PC-3 (cell line): Measurements from ENCODE around the gene RPL22. TPM values are rescaled to one million over a fixed set of nuclear protein-coding genes. Genes with fewer than 3 reads are reported as not detected.
"Not testable (repeated sequence)": the region's sequence is repeated elsewhere in the genome, so short reads cannot be mapped to it uniquely, and the experiment has no call there.

Experiments
- ATAC-seq: fragments of 200-7000 bp; cut with Tn5 transposase; 2 replicates; pipeline ENCODE4 v1.9.1; 2020; ENCODE audit warnings: mild to moderate bottlenecking, moderate library complexity
- BruUV-seq: library from RNA; stranded (reverse); fragments of 400-500 nt; replicated peaks from 2 replicates; lab custom pipeline; 2021; lab: Mats Ljungman, UMichigan
- CTCF ChIA-PET: fragments of 300-600 bp; sonication (Branson Sonifier 250); formaldehyde crosslinking; loops from one replicate; lab custom pipeline; 2022; ENCODE audit warnings: antibody characterized with exemption; lab: Charles Lee
- POLR2A ChIA-PET: fragments of 300-600 bp; sonication (Branson Sonifier 250); formaldehyde crosslinking; loops from one replicate; lab custom pipeline; 2022; ENCODE audit warnings: antibody characterized with exemption; ENCODE audit not compliant: unreplicated experiment; lab: Charles Lee
- DNase-seq: peaks from one replicate; pipeline ENCODE4 v3.0.0-alpha.2; 2015
- H2AFZ ChIP-seq: fragments of 300-600 bp; sonication (generic); 2 replicates; pipeline ENCODE4 v1.6.0; 2016; ENCODE audit warnings: antibody characterized with exemption, low read length
- H3F3A ChIP-seq: fragments of 300-600 bp; sonication (generic); one replicate; pipeline ENCODE4 v1.6.0; 2017; ENCODE audit warnings: antibody characterized with exemption, low read length, control low read depth, mild to moderate bottlenecking; ENCODE audit not compliant: unreplicated experiment
- H3K27ac ChIP-seq: fragments of 300-600 bp; sonication (generic); 2 replicates; pipeline ENCODE4 v1.5.1; 2016; ENCODE audit warnings: mild to moderate bottlenecking, low read length
- H3K27me3 ChIP-seq: fragments of 300-600 bp; sonication (generic); 2 replicates; pipeline ENCODE4 v1.6.1; 2016; ENCODE audit warnings: low read length, mixed read lengths
- H3K36me3 ChIP-seq: fragments of 300-600 bp; sonication (generic); 2 replicates; pipeline ENCODE4 v1.6.1; 2016; ENCODE audit warnings: low read depth, mixed run types, low read length, mixed read lengths
- H3K4me1 ChIP-seq: fragments of 300-600 bp; sonication (generic); 2 replicates; pipeline ENCODE4 v1.5.1; 2016; ENCODE audit warnings: low read length; ENCODE audit not compliant: insufficient read depth
- H3K4me2 ChIP-seq: fragments of 300-600 bp; sonication (generic); 2 replicates; pipeline ENCODE4 v1.6.0; 2016; ENCODE audit warnings: low read length
- H3K4me3 ChIP-seq: fragments of 300-600 bp; sonication (generic); 2 replicates; pipeline ENCODE4 v1.5.1; 2016; ENCODE audit warnings: mild to moderate bottlenecking, low read length, mixed read lengths
- H3K79me2 ChIP-seq: fragments of 300-600 bp; sonication (generic); 2 replicates; pipeline ENCODE4 v1.6.1; 2017; ENCODE audit warnings: low read length, mixed read lengths
- H3K9ac ChIP-seq: fragments of 300-600 bp; sonication (generic); 2 replicates; pipeline ENCODE4 v1.6.0; 2016; ENCODE audit warnings: mild to moderate bottlenecking, low read length
- H3K9me2 ChIP-seq: fragments of 300-600 bp; sonication (generic); replicated peaks from 2 replicates; pipeline ENCODE4 v1.6.1; 2016; ENCODE audit warnings: mixed run types, low read length, mixed read lengths
- H3K9me3 ChIP-seq: fragments of 300-600 bp; sonication (generic); 2 replicates; pipeline ENCODE4 v1.6.1; 2016; ENCODE audit warnings: low read length, mixed read lengths
- H4K20me1 ChIP-seq: fragments of 300-600 bp; sonication (generic); 2 replicates; pipeline ENCODE4 v1.6.1; 2016; ENCODE audit warnings: low read length, mixed read lengths
- EZH2 ChIP-seq: fragments of 300-600 bp; sonication (generic); IDR thresholded peaks from one replicate; pipeline ENCODE4 v1.6.1; 2017; ENCODE audit warnings: antibody characterized with exemption, mild to moderate bottlenecking, low read length; ENCODE audit not compliant: unreplicated experiment
- EZH2phosphoT487 ChIP-seq: fragments of 300-600 bp; sonication (generic); IDR thresholded peaks from 2 replicates; pipeline ENCODE4 v1.6.1; 2018; ENCODE audit warnings: mild to moderate bottlenecking, antibody characterized with exemption, low read length, borderline replicate concordance
- intact Hi-C: fragments of 100-400 bp; cut with micrococcal nuclease; formaldehyde crosslinking; loops from 2 replicates; pipeline ENCODE4 v1.9.0; 2023
- total RNA-seq: library from RNA; depleted of rRNA; stranded (reverse); fragments of >200 nt; gene quantifications from 2 replicates; pipeline ENCODE4 v1.2.3, GENCODE V29; 2014
- TF ChIP-seq, protein P1 (sequence below): fragments of 300-600 bp; sonication (generic); conservative IDR thresholded peaks from 2 replicates; pipeline ENCODE4 v1.5.1; 2017; ENCODE audit warnings: antibody characterized with exemption, low read depth, mild to moderate bottlenecking, low read length

The RPL22 gene
- total RNA-seq, 1 experiment from 2014 or later: 283 TPM

GRCh38 chr1:6222636-6223035 lies 23.2 kb upstream of the RPL22 start:
- 0 out of 2 replicates have a peak, but pooled peaks cover 12% of the 10 kb centered on the region for H4K20me1 ChIP-seq
- peak; percentile 33 for ATAC-seq
- no peak overlapping the region for H3K4me3 ChIP-seq
- peaks cover 35% of the 10 kb centered on the region; the same call in 1 of the 2 replicates for H3K79me2 ChIP-seq
- no peak overlapping the region for H3K4me2 ChIP-seq
- POLR2A ChIA-PET: no interaction called here
- H3K9me3 ChIP-seq: no peaks in the 10 kb centered on the region
- H3K36me3 ChIP-seq: peaks cover 61% of the 10 kb centered on the region
- no peak overlapping the region for H3K9ac ChIP-seq
- peak; percentile 87 for DNase-seq
- no peaks in the 10 kb centered on the region for H3K9me2 ChIP-seq
- intact Hi-C loops: no loop called here
- no peak overlapping the region for H2AFZ ChIP-seq
- H3K4me1 ChIP-seq: peaks cover 61% of the 10 kb centered on the region
- no TSS peak for BruUV-seq
- peak overlapping the region; percentile 37 for H3K27ac ChIP-seq
- peaks cover 20% of the 10 kb centered on the region for H3F3A ChIP-seq
- TF ChIP-seq, protein P1, sequence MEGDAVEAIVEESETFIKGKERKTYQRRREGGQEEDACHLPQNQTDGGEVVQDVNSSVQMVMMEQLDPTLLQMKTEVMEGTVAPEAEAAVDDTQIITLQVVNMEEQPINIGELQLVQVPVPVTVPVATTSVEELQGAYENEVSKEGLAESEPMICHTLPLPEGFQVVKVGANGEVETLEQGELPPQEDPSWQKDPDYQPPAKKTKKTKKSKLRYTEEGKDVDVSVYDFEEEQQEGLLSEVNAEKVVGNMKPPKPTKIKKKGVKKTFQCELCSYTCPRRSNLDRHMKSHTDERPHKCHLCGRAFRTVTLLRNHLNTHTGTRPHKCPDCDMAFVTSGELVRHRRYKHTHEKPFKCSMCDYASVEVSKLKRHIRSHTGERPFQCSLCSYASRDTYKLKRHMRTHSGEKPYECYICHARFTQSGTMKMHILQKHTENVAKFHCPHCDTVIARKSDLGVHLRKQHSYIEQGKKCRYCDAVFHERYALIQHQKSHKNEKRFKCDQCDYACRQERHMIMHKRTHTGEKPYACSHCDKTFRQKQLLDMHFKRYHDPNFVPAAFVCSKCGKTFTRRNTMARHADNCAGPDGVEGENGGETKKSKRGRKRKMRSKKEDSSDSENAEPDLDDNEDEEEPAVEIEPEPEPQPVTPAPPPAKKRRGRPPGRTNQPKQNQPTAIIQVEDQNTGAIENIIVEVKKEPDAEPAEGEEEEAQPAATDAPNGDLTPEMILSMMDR: no peak
- no peak for TF ChIP-seq EZH2phosphoT487
- TF ChIP-seq EZH2: no peak
- CTCF ChIA-PET: no interaction called here
- no peaks in the 10 kb centered on the region for H3K27me3 ChIP-seq

- H3K79me2 ChIP-seq: peaks cover 24% of the 10 kb centered on the region; the same call in 1 of the 2 replicates
- H3K4me3 ChIP-seq: no peak overlapping the region
- intact Hi-C loops: no loop called here
- ChIA-PET POLR2A (interaction anchor here (1.2 kb wide), 1 partner anchor 15 kb away, joined by 3 read pairs; the partner anchor contains the start of gene RNF207), CTCF (interaction anchor here (1.2 to 1.6 kb wide), 2 partner anchors 16 to 23 kb away, joined by 6 to 19 read pairs; no protein-coding TSS in a partner anchor)
- H3K27me3 ChIP-seq: no peaks in the 10 kb centered on the region
- H3K9me2 ChIP-seq: no peaks in the 10 kb centered on the region
- peaks cover 61% of the 10 kb centered on the region for H3K4me1 ChIP-seq
- no peak for ATAC-seq
- H3K4me2 ChIP-seq: peak overlapping the region; percentile 60
- DNase-seq: no peak
- H3K27ac ChIP-seq: peak overlapping the region; percentile 84
- 0 out of 2 replicates have a peak, but pooled peaks cover 12% of the 10 kb centered on the region for H4K20me1 ChIP-seq
- no peak overlapping the region for H2AFZ ChIP-seq
- peaks cover 20% of the 10 kb centered on the region for H3F3A ChIP-seq
- TSS peak; percentile 21 for BruUV-seq
- no peak overlapping the region for H3K9ac ChIP-seq
- H3K36me3 ChIP-seq: peaks cover 60% of the 10 kb centered on the region
- H3K9me3 ChIP-seq: no peaks in the 10 kb centered on the region
- TF ChIP-seq EZH2phosphoT487: no peak
- TF ChIP-seq, protein P1: no peak
Measured at GRCh38 chr1:6221210-6221784, 21.9 kb upstream of the RPL22 start.

- Histone ChIP-seq H3K4me2 (peak overlapping the region; percentile 60), H3K9me2 (no peaks in the 10 kb centered on the region), H3K79me2 (peaks cover 15% of the 10 kb centered on the region; the same call in 1 of the 2 replicates), H3K27ac (peak overlapping the region; percentile 84), H4K20me1 (0 out of 2 replicates have a peak, but pooled peaks cover 9% of the 10 kb centered on the region), H3K36me3 (peaks cover 61% of the 10 kb centered on the region), H3K27me3 (no peaks in the 10 kb centered on the region), H3K4me3 (peak overlapping the region; percentile 18; the same call in 1 of the 2 replicates), H2AFZ (no peak overlapping the region), H3K9me3 (no peaks in the 10 kb centered on the region), H3K9ac (peak overlapping the region; percentile 26), H3K4me1 (peaks cover 60% of the 10 kb centered on the region), H3F3A (peaks cover 20% of the 10 kb centered on the region)
- BruUV-seq: TSS peak; percentile 13
- TF ChIP-seq EZH2phosphoT487 (no peak), EZH2 (no peak)
- TF ChIP-seq, protein P1: no peak
- peak; percentile 99 for DNase-seq
- peak; percentile 90 for ATAC-seq
- ChIA-PET CTCF (interaction anchor here (0.6 to 1.6 kb wide), 5 partner anchors 14 to 203 kb away, joined by 3 to 19 read pairs (median 5); partner anchors contain the start of gene RNF207), POLR2A (interaction anchor here (1.2 kb wide), 1 partner anchor 14 kb away, joined by 3 read pairs; the partner anchor contains the start of gene RNF207)
- intact Hi-C loops: no loop called here
Measured at GRCh38 chr1:6220236-6220635, 20.8 kb upstream of the RPL22 start.

DNA sequence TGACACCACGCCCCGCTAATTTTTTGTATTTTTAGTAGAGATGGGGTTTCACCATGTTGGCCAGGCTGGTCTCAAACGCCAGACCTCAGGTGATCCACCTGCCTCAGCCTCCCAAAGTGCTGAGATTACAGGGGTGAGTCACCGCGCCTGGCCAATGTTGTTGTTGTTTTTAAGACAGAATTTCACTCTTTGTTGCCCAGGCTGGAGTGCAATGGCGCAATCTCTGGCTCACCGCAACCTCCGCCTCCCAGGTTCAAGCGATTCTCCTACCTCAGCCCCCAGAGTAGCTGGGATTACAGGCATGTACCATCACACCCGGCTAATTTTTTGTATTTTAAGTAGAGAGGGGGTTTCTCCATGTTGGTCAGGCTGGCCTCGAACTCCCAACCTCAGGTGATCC lies 20.2 kb upstream of the RPL22 start:
- H3K27ac ChIP-seq: peak overlapping the region; percentile 84

More for the DNA sequence above, 20.2 kb upstream of the RPL22 start:
- peaks cover 55% of the 10 kb centered on the region for H3K4me1 ChIP-seq
- H2AFZ ChIP-seq, H3K9me2 ChIP-seq, H3K79me2 ChIP-seq, H3K9me3 ChIP-seq, BruUV-seq, intact Hi-C loops, ATAC-seq, POLR2A ChIA-PET, H3K4me3 ChIP-seq, H4K20me1 ChIP-seq, DNase-seq, H3K9ac ChIP-seq, H3K27me3 ChIP-seq: not testable (repeated sequence)
- CTCF ChIA-PET: interaction anchor here (1.6 kb wide), 1 partner anchor 15 kb away, joined by 19 read pairs; no protein-coding TSS in a partner anchor
- peaks cover 17% of the 10 kb centered on the region for H3F3A ChIP-seq
- peak overlapping the region; percentile 41; the same call in 1 of the 2 replicates for H3K4me2 ChIP-seq
- H3K36me3 ChIP-seq: peaks cover 55% of the 10 kb centered on the region
